Inferior parietal cortex (tissue), 1 donor: ENCODE results near the gene MTA1.

Experiments
- DNase-seq: peaks from one replicate; pipeline ENCODE4 v3.0.0-alpha.2; 2016; ENCODE audit errors: extremely low spot score

Gene MTA1

GRCh38 chr14:105461903-105462302, 42.3 kb downstream of the MTA1 start:
- no peak for DNase-seq

GRCh38 chr14:105464501-105464900, 44.9 kb downstream of the MTA1 start:
- no peak for DNase-seq

GRCh38 chr14:105465209-105466031, 45.8 kb downstream of the MTA1 start:
- DNase-seq, result no peak

- no peak for DNase-seq
These were observed 47.1 kb downstream of the MTA1 start for GRCh38 chr14:105466531-105467248.

- no peak for DNase-seq
These were observed 47.8 kb downstream of the MTA1 start for GRCh38 chr14:105467249-105467941.

GRCh38 chr14:105467942-105468471, 48.4 kb downstream of the MTA1 start:
- DNase-seq, result no peak

- DNase-seq, result no peak
These were observed 49.1 kb downstream of the MTA1 start for GRCh38 chr14:105468621-105469241.

GRCh38 chr14:105469456-105470349, 50.1 kb downstream of the MTA1 start:
- no peak for DNase-seq

- DNase-seq, result no peak
These were observed 51.0 kb downstream of the MTA1 start for GRCh38 chr14:105470350-105471296.

GRCh38 chr14:105471297-105471821, 51.7 kb downstream of the MTA1 start:
- DNase-seq, result no peak

- DNase-seq, result no peak
These were observed 52.3 kb downstream of the MTA1 start for GRCh38 chr14:105471823-105472485.

GRCh38 chr14:105472486-105472991, 52.9 kb downstream of the MTA1 start:
- no peak for DNase-seq

- DNase-seq, result no peak
These were observed 53.5 kb downstream of the MTA1 start for GRCh38 chr14:105473033-105473676.

GRCh38 chr14:105473677-105474482, 54.3 kb downstream of the MTA1 start:
- DNase-seq, result no peak

- no peak for DNase-seq
These were observed 55.0 kb downstream of the MTA1 start, which contains the start of gene CRIP2 for GRCh38 chr14:105474483-105475268. Gene CRIP2, plus strand, starts transcription at chr14:105474821. Its CDS starts 42 bp downstream, at chr14:105474863.
